CD4-positive, CD25-positive, alpha-beta regulatory T cell (primary cell): Measurements from ENCODE around the gene ASB3. TPM values are rescaled to one million over a fixed set of nuclear protein-coding genes. Genes with fewer than 3 reads are reported as not detected.
"Not testable (repeated sequence)": the region's sequence is repeated elsewhere in the genome, so short reads cannot be mapped to it uniquely, and the experiment has no call there.

Source experiments
- ATAC-seq, 2 donors: fragments of 150-1000 bp; cut with Tn5 transposase; one replicate each; pipeline ENCODE4 v1.10.0; 2021; ENCODE audit warnings: low read depth in 2 of 2, moderate number of reproducible peaks in 2 of 2, moderate library complexity in 1 of 2
- DNase-seq, 3 donors: peaks; one replicate each; pipeline versions ENCODE4 v3.0.0 to v3.0.0-alpha.2; 2012 to 2022; ENCODE audit warnings: mixed read lengths in 1 of 3
- H3K27ac ChIP-seq: one replicate; pipeline ENCODE4 v1.7.0; 2013; ENCODE audit warnings: mild to moderate bottlenecking, low read length; ENCODE audit not compliant: insufficient read depth, poor library complexity, severe bottlenecking
- H3K27me3 ChIP-seq: one replicate; pipeline ENCODE4 v1.7.0; 2013; ENCODE audit warnings: low read length; ENCODE audit not compliant: control insufficient read depth, insufficient read depth
- H3K36me3 ChIP-seq: one replicate; pipeline ENCODE4 v1.7.0; 2013; ENCODE audit warnings: mild to moderate bottlenecking, low read length, moderate library complexity; ENCODE audit not compliant: control insufficient read depth, insufficient read depth
- H3K4me1 ChIP-seq: 2 replicates; pipeline ENCODE4 v1.7.0; 2013; ENCODE audit warnings: mild to moderate bottlenecking, low read length; ENCODE audit not compliant: insufficient read depth, control insufficient read depth, poor library complexity, severe bottlenecking
- H3K4me3 ChIP-seq: one replicate; pipeline ENCODE4 v1.7.0; 2013; ENCODE audit warnings: low read depth, mild to moderate bottlenecking, low read length, moderate library complexity
- H3K9me3 ChIP-seq, 2 experiments: 1 replicate in 1 of 2; 2 replicates in 1 of 2; pipeline ENCODE4 v1.7.0; 2013; ENCODE audit warnings: low read length in 2 of 2, mild to moderate bottlenecking in 1 of 2, moderate library complexity in 1 of 2; ENCODE audit not compliant: control insufficient read depth in 2 of 2
- H3K27ac Mint-ChIP-seq, 3 donors: one replicate each; pipeline ENCODE4 v1.8.0; 2020 to 2022; ENCODE audit warnings: mild to moderate bottlenecking in 3 of 3, mixed read lengths in 3 of 3, moderate library complexity in 2 of 3
- H3K27me3 Mint-ChIP-seq: one replicate; pipeline ENCODE4 v1.8.0; 2022; ENCODE audit warnings: mild to moderate bottlenecking, mixed read lengths
- H3K36me3 Mint-ChIP-seq: one replicate; pipeline ENCODE4 v1.8.0; 2020; ENCODE audit warnings: mixed read lengths
- H3K4me1 Mint-ChIP-seq, 4 donors: one replicate each; pipeline ENCODE4 v1.8.0; 2020 to 2022; ENCODE audit warnings: mixed read lengths in 4 of 4, mild to moderate bottlenecking in 1 of 4
- H3K4me3 Mint-ChIP-seq, 4 donors: one replicate each; pipeline ENCODE4 v1.8.0; 2020 to 2022; ENCODE audit warnings: mild to moderate bottlenecking in 4 of 4, mixed read lengths in 4 of 4, moderate library complexity in 3 of 4
- H3K9me3 Mint-ChIP-seq, 7 donors: one replicate each; pipeline ENCODE4 v1.8.0; 2020 to 2022; ENCODE audit warnings: mixed read lengths in 7 of 7, mild to moderate bottlenecking in 3 of 7, moderate library complexity in 2 of 7
- polyA plus RNA-seq, 4 donors: library from polyadenylated mRNA; unstranded; fragments of 300-500 nt; fragmentation: Illumina TruSeq; gene quantifications; one replicate each; pipeline ENCODE4 v1.2.3, GENCODE V29; 2021
- total RNA-seq: library from RNA; stranded (reverse); gene quantifications from one replicate; pipeline ENCODE4 v1.2.3, GENCODE V29; 2022

The ASB3 gene
- total and polyA plus RNA-seq, 5 donors from 2014 or later = 15.8 to 38.7 (median 20.5) TPM

DNA sequence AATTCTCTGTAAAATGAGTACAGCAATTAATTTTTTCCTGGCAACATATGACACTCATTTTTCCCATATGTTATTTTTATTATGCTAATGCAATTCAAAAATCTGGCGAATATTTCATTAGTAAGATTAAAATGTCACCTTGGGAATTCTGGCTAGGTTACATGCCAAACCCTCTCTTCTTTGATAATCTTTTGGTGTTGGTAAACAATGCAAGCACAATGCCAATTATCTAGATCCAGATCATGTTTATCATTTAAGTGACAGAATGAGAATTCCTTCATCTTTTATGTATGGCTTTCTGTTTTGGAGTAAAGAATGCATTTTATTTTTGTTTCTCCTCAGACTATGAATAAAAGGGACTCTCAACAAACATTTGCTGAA lies 39.3 kb upstream of the ASB3 start:
- Histone ChIP-seq H3K9me3 (no peaks in the 10 kb centered on the region), H3K27me3 (no peaks in the 10 kb centered on the region), H3K4me3 (no peak overlapping the region), H3K4me1 (no peaks in the 10 kb centered on the region), H3K27ac (no peak overlapping the region), H3K36me3 (no peaks in the 10 kb centered on the region)
- Mint-ChIP-seq H3K4me1 (no peaks in the 10 kb centered on the region), H3K27me3 (no peaks in the 10 kb centered on the region), H3K27ac (no peak overlapping the region), H3K4me3 (no peak overlapping the region), H3K36me3 (peaks cover 15% of the 10 kb centered on the region), H3K9me3 (peaks cover 0 to 4% (median 0%) of the 10 kb centered on the region in 7 donors)
- ATAC-seq (no peak), DNase-seq (no peak)

DNA sequence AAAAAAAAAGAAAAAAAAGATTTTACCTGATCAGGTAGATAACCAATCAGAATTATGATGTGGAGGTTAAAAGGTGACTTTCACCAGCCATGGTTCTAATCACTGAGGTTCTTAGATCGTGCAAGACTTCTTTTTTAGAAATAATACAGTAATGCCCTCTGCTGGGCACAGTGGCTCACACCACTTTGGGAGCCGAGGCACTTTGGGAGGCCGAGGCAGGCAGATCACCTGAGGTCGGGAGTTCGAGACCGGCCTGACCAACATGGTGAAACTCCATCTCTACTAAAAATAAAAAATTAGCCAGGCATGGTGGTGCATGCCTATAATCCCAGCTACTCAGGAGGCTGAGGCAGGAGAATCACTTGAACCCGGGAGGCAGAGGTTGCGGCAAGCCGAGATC lies 36.9 kb upstream of the ASB3 start:
- not testable (repeated sequence) for H3K27ac ChIP-seq, H3K4me3 ChIP-seq, H3K4me1 Mint-ChIP-seq, H3K27ac Mint-ChIP-seq, H3K9me3 ChIP-seq, H3K27me3 Mint-ChIP-seq, H3K27me3 ChIP-seq, H3K4me3 Mint-ChIP-seq, H3K9me3 Mint-ChIP-seq, H3K4me1 ChIP-seq, ATAC-seq
- H3K36me3 ChIP-seq = peaks cover 11% of the 10 kb centered on the region
- DNase-seq = peak in 1 of 3 donors; percentile 55
- H3K36me3 Mint-ChIP-seq = peaks cover 15% of the 10 kb centered on the region

DNA sequence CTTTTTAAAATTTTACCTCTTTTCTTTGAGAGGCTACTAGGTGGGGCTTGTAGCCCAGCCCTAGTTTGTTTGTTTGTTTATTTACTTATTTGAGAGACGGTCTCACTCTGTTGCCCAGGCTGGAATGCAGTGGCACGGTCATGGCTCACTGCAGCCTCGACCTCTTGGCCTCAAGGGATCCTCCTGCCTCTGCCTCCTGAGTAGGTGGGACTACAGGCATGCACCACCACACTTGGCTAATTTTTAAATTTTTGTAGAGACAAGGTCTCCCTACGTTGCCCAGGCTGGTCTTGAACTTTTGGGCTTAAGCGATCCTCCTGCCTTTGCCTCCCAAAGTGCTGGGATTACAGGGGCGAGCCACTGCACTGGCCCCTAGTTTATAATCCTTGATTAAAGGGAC lies 35.1 kb upstream of the ASB3 start:
- Histone ChIP-seq H3K27me3 (no peaks in the 10 kb centered on the region), H3K36me3 (peaks cover 21% of the 10 kb centered on the region), H3K4me3 (no peak overlapping the region), H3K4me1 (no peaks in the 10 kb centered on the region), H3K27ac (no peak overlapping the region), H3K9me3 (no peaks in the 10 kb centered on the region)
- ATAC-seq (no peak), DNase-seq (no peak)
- Mint-ChIP-seq H3K4me3 (no peak overlapping the region), H3K9me3 (no peaks in the 10 kb centered on the region), H3K4me1 (peaks cover 0 to under 1% (median 0%) of the 10 kb centered on the region in 4 donors), H3K27ac (no peak overlapping the region), H3K36me3 (peaks cover 16% of the 10 kb centered on the region), H3K27me3 (no peaks in the 10 kb centered on the region)

DNA sequence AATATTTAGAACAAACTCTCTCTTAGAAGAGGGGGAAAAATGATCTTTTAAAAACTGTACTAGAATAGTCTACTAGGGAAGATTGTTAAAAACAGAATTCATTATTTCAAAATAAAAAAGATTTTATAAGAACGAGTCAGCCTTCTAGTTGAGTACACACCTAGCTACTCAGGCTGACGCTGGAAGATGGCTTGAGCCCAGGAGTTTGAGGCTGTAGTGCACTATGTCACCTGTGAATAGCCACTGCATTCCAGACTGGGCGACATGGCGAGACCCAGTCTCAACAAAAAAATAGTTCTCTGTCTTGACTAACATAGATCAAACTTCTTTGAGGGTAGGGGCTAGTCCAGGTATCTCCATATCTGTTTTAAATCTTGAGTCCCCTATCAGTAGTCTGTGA lies 34.0 kb upstream of the ASB3 start:
- Mint-ChIP-seq H3K36me3 (peaks cover 19% of the 10 kb centered on the region), H3K9me3 (no peaks in the 10 kb centered on the region), H3K27ac (no peak overlapping the region), H3K4me1 (peaks cover 0 to 3% (median 0%) of the 10 kb centered on the region in 4 donors), H3K27me3 (no peaks in the 10 kb centered on the region), H3K4me3 (no peak overlapping the region)
- no peak for ATAC-seq
- no peak overlapping the region for H3K27ac ChIP-seq
- H3K36me3 ChIP-seq = peaks cover 31% of the 10 kb centered on the region
- no peak for DNase-seq
- H3K27me3 ChIP-seq = no peaks in the 10 kb centered on the region
- H3K4me1 ChIP-seq = no peaks in the 10 kb centered on the region
- no peak overlapping the region for H3K4me3 ChIP-seq
- H3K9me3 ChIP-seq = no peaks in the 10 kb centered on the region

DNA sequence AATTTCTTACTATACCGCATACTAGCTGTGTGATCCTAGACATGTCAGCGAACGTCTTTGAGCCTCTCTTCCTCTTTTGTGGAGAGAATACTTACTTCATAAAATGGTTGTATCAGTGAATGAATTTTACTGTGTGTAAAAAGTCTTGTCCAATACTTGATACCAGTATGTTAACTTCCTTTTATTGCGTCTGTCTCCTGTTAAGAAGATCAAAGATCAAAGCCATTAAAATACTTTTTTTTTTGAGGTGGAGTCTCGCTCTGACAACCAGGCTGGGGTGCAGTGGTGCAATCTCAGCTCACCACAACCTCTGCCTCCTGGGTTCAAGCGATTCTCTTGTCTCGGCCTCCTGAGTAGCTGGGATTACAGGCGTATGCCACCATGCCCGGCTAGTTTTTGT lies 33.3 kb upstream of the ASB3 start:
- Mint-ChIP-seq H3K27ac (no peak overlapping the region), H3K36me3 (peaks cover 26% of the 10 kb centered on the region)
- H3K36me3 ChIP-seq = peaks cover 38% of the 10 kb centered on the region

DNA sequence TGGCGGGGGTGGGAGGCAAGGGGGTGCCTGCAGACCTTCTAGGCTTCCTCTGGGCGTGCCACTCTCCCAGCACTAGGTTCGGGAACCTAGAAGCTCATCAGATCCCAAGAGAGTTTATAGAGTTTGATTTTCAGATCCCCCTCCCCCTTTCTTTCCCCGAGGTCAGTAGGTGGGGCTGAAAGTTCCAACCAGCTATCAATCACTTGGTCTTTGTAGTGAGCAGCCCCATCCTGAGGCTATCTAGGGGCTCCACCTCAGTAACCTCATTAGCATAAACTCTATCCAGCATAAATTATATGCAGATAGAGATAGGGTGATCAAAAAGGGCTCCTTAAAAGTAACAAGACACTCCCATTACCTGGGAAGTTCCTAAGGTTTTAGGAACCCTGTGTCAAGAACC lies 32.9 kb upstream of the ASB3 start:
- Histone ChIP-seq H3K27me3 (no peaks in the 10 kb centered on the region), H3K4me1 (no peaks in the 10 kb centered on the region), H3K9me3 (no peaks in the 10 kb centered on the region), H3K27ac (no peak overlapping the region), H3K4me3 (no peak overlapping the region), H3K36me3 (peaks cover 39% of the 10 kb centered on the region)
- ATAC-seq (no peak), DNase-seq (no peak)
- Mint-ChIP-seq H3K4me3 (peak overlapping the region in 1 of 4 donors; percentile 68), H3K27me3 (no peaks in the 10 kb centered on the region), H3K27ac (peak overlapping the region in 1 of 3 donors; percentile 62), H3K4me1 (peaks cover 0 to 3% (median 0%) of the 10 kb centered on the region in 4 donors), H3K9me3 (no peaks in the 10 kb centered on the region), H3K36me3 (peaks cover 27% of the 10 kb centered on the region)

More for the DNA sequence above, 33.3 kb upstream of the ASB3 start:
- DNase-seq (no peak), ATAC-seq (no peak)
- H3K9me3 Mint-ChIP-seq = no peaks in the 10 kb centered on the region
- H3K9me3 ChIP-seq = no peaks in the 10 kb centered on the region
- no peak overlapping the region for H3K27ac ChIP-seq
- no peak overlapping the region for H3K4me3 ChIP-seq
- no peak overlapping the region for H3K4me3 Mint-ChIP-seq
- no peaks in the 10 kb centered on the region for H3K4me1 ChIP-seq
- H3K27me3 Mint-ChIP-seq = no peaks in the 10 kb centered on the region
- no peaks in the 10 kb centered on the region for H3K27me3 ChIP-seq
- H3K4me1 Mint-ChIP-seq = peaks cover 0 to 3% (median 0%) of the 10 kb centered on the region in 4 donors

DNA sequence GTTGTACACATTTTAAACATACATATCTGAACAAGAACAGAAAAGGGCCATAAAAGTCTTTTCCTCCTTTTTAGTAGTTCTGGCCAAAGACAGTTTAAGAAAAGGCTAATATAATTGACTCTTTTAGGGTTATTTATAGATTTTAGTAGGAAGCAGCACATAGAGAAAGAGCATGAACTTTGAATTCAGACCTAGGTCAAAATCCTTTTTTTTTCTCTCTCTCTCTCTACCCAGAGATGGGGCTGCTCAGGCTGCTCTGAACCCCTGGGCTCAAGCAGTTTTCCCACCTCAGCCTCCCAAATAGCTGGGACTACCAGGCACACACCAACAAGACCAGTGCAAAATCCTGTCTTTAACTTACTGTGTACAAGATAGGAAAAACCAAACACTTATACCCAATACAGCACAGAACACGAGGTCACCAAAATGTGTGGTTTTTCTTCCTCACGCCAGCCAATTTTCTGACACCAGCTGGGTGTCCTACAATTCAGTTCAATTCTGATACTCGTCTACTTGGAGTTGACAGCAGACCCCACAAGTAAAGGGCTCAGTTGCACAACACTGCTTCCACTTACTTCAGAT lies 32.2 kb upstream of the ASB3 start:
- H3K36me3 ChIP-seq = peaks cover 46% of the 10 kb centered on the region
- no peaks in the 10 kb centered on the region for H3K4me1 ChIP-seq

DNA sequence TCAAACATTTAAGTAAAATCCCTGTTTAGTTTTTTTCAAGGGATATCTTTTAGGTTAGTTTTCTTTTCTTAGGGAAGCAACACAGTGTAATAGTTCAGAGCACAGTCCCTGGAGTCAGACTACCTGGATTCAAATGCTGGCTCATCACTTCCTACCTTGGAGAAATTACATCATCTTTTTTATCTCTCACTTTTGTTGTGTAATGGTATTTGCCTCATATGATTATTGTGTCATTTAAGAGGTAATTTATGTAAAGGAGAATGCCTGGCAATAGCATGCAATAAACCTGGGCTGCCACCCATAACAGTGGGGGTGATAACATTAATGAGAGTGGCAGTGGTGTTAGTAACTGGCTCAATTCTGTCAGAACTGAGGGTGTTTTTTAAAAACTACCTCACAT lies 26.4 kb upstream of the ASB3 start:
- no peak overlapping the region for H3K27ac ChIP-seq
- Mint-ChIP-seq H3K36me3 (peaks cover 61% of the 10 kb centered on the region), H3K4me1 (peaks cover 0 to 4% (median 0%) of the 10 kb centered on the region in 4 donors), H3K27me3 (no peaks in the 10 kb centered on the region), H3K27ac (no peak overlapping the region), H3K9me3 (no peaks in the 10 kb centered on the region), H3K4me3 (no peak overlapping the region)
- H3K4me3 ChIP-seq = no peak overlapping the region
- DNase-seq (no peak), ATAC-seq (no peak)
- H3K9me3 ChIP-seq = no peaks in the 10 kb centered on the region
- H3K4me1 ChIP-seq = no peaks in the 10 kb centered on the region
- H3K27me3 ChIP-seq = no peaks in the 10 kb centered on the region
- peaks cover 82% of the 10 kb centered on the region for H3K36me3 ChIP-seq

More for the DNA sequence above, 32.2 kb upstream of the ASB3 start:
- H3K27me3 ChIP-seq = no peaks in the 10 kb centered on the region
- Mint-ChIP-seq H3K4me1 (peaks cover 0 to 3% (median 0%) of the 10 kb centered on the region in 4 donors), H3K4me3 (peak overlapping the region in 1 of 4 donors; percentile 68), H3K9me3 (no peaks in the 10 kb centered on the region), H3K27me3 (no peaks in the 10 kb centered on the region), H3K27ac (peak overlapping the region in 1 of 3 donors; percentile 62), H3K36me3 (peaks cover 29% of the 10 kb centered on the region)
- no peaks in the 10 kb centered on the region for H3K9me3 ChIP-seq
- no peak overlapping the region for H3K4me3 ChIP-seq
- no peak overlapping the region for H3K27ac ChIP-seq
- no peak for DNase-seq
- no peak for ATAC-seq
